ENCODE measurements around the gene HOXB7.

Gene HOXB7

GRCh38 chr17:48624118-48624517 lies 13.3 kb upstream of the HOXB7 start:
- Histone ChIP-seq H3K4me3 (ENCODE audit: low read length) (no peak overlapping the region), H4K20me1 (ENCODE audit: insufficient read depth, low read length) (no peaks in the 10 kb centered on the region), H3K4me1 (ENCODE audit: low read length) (peaks cover 5% of the 10 kb centered on the region; the same call in 1 of the 2 replicates), H3K36me3 (replicated peaks; ENCODE audit: low read depth, low read length) (no peaks in the 10 kb centered on the region), H3K27ac (ENCODE audit: low read length) (no peak overlapping the region), H3K9ac (ENCODE audit: low read length) (no peak overlapping the region), H3K27me3 (ENCODE audit: low read depth, low read length) (peaks cover 44% of the 10 kb centered on the region), H3K9me3 (ENCODE audit: insufficient read depth, low read length) (no peaks in the 10 kb centered on the region), H2AFZ (ENCODE audit: low read depth, low read length) (no peak overlapping the region), H3K4me2 (ENCODE audit: low read length) (no peak overlapping the region), H3K79me2 (ENCODE audit: low read length) (no peaks in the 10 kb centered on the region)
- no peak for TF ChIP-seq CTCF (IDR thresholded peaks at IDR 0.05; ENCODE audit: low read depth, low read length)
- TF ChIP-seq EZH2phosphoT487 (IDR thresholded peaks at IDR 0.05; ENCODE audit: low read depth) = no peak

GRCh38 chr17:48623583-48623982 lies 12.8 kb upstream of the HOXB7 start:
- Histone ChIP-seq H3K36me3 (replicated peaks; ENCODE audit: low read depth, low read length) (no peaks in the 10 kb centered on the region), H3K79me2 (ENCODE audit: low read length) (no peaks in the 10 kb centered on the region), H3K4me2 (ENCODE audit: low read length) (no peak overlapping the region), H2AFZ (ENCODE audit: low read depth, low read length) (no peak overlapping the region), H3K27ac (ENCODE audit: low read length) (no peak overlapping the region), H3K9me3 (ENCODE audit: insufficient read depth, low read length) (no peaks in the 10 kb centered on the region), H4K20me1 (ENCODE audit: insufficient read depth, low read length) (no peaks in the 10 kb centered on the region), H3K4me1 (ENCODE audit: low read length) (peaks cover 7% of the 10 kb centered on the region; the same call in 1 of the 2 replicates), H3K4me3 (ENCODE audit: low read length) (no peak overlapping the region), H3K9ac (ENCODE audit: low read length) (no peak overlapping the region), H3K27me3 (ENCODE audit: low read depth, low read length) (peaks cover 45% of the 10 kb centered on the region)
- TF ChIP-seq CTCF (IDR thresholded peaks at IDR 0.05; ENCODE audit: low read depth, low read length) (no peak), EZH2phosphoT487 (IDR thresholded peaks at IDR 0.05; ENCODE audit: low read depth) (no peak)

- H3K27ac ChIP-seq (ENCODE audit: low read length) = no peak overlapping the region
- H3K4me1 ChIP-seq (ENCODE audit: low read length) = peaks cover 12% of the 10 kb centered on the region
- H3K9ac ChIP-seq (ENCODE audit: low read length) = no peak overlapping the region
- H2AFZ ChIP-seq (ENCODE audit: low read depth, low read length) = no peak overlapping the region
- H3K4me3 ChIP-seq (ENCODE audit: low read length) = no peak overlapping the region
- H3K4me2 ChIP-seq (ENCODE audit: low read length) = no peak overlapping the region
- TF ChIP-seq EZH2phosphoT487 (IDR thresholded peaks at IDR 0.05; ENCODE audit: low read depth) (no peak), CTCF (IDR thresholded peaks at IDR 0.05; ENCODE audit: low read depth, low read length) (no peak)
- no peaks in the 10 kb centered on the region for H3K9me3 ChIP-seq (ENCODE audit: insufficient read depth, low read length)
- H3K27me3 ChIP-seq (ENCODE audit: low read depth, low read length) = peaks cover 46% of the 10 kb centered on the region
- H4K20me1 ChIP-seq (ENCODE audit: insufficient read depth, low read length) = no peaks in the 10 kb centered on the region
- H3K79me2 ChIP-seq (ENCODE audit: low read length) = no peaks in the 10 kb centered on the region
- no peaks in the 10 kb centered on the region for H3K36me3 ChIP-seq (replicated peaks; ENCODE audit: low read depth, low read length)
Measured at GRCh38 chr17:48622857-48623256, 12.0 kb upstream of the HOXB7 start.

GRCh38 chr17:48621410-48622392 lies 10.9 kb upstream of the HOXB7 start:
- H3K9me3 ChIP-seq (ENCODE audit: insufficient read depth, low read length) = no peaks in the 10 kb centered on the region
- H3K79me2 ChIP-seq (ENCODE audit: low read length) = no peaks in the 10 kb centered on the region
- no peak overlapping the region for H3K27ac ChIP-seq (ENCODE audit: low read length)
- no peak overlapping the region for H3K9ac ChIP-seq (ENCODE audit: low read length)
- H3K4me2 ChIP-seq (ENCODE audit: low read length) = no peak overlapping the region
- TF ChIP-seq EZH2phosphoT487 (IDR thresholded peaks at IDR 0.05; ENCODE audit: low read depth) (no peak), CTCF (IDR thresholded peaks at IDR 0.05; ENCODE audit: low read depth, low read length) (no peak)
- peaks cover 55% of the 10 kb centered on the region for H3K27me3 ChIP-seq (ENCODE audit: low read depth, low read length)
- no peaks in the 10 kb centered on the region for H4K20me1 ChIP-seq (ENCODE audit: insufficient read depth, low read length)
- H3K4me3 ChIP-seq (ENCODE audit: low read length) = no peak overlapping the region
- H3K36me3 ChIP-seq (replicated peaks; ENCODE audit: low read depth, low read length) = no peaks in the 10 kb centered on the region
- H3K4me1 ChIP-seq (ENCODE audit: low read length) = peaks cover 7% of the 10 kb centered on the region
- H2AFZ ChIP-seq (ENCODE audit: low read depth, low read length) = no peak overlapping the region

Measured in OCI-LY3 (cell line).